HepG2 (cell line): ENCODE measurements around the gene ANP32A. TPM values are rescaled to one million over a fixed set of nuclear protein-coding genes. Genes with fewer than 3 reads are reported as not detected.
A peak's percentile ranks its signal among the peaks of the same experiment; 100 is the strongest.

Experiments used
- AHDC1 ChIP-seq: sonication (generic); formaldehyde crosslinking; IDR thresholded peaks from 2 replicates; pipeline ENCODE4 v1.5.1; 2020; ENCODE audit warnings: mild to moderate bottlenecking, missing genetic modification reagents, borderline replicate concordance
- AKAP8 ChIP-seq: sonication (generic); formaldehyde crosslinking; IDR thresholded peaks from 2 replicates; pipeline ENCODE4 v1.5.1; 2020; ENCODE audit warnings: mild to moderate bottlenecking, missing genetic modification reagents
- ASH2L ChIP-seq: fragments of 300-600, 200-600 bp; sonication (generic); IDR thresholded peaks from 2 replicates; pipeline ENCODE4 v1.7.0; 2017; ENCODE audit warnings: low read depth, mild to moderate bottlenecking, moderate library complexity, mixed read lengths, low read length; ENCODE audit not compliant: insufficient read length
- HMGXB4 ChIP-seq, 2 experiments: sonication (generic) in 1 of 2; formaldehyde crosslinking in 1 of 2; IDR thresholded peaks; 2 replicates each; pipeline versions ENCODE4 v1.4.0 to v1.6.1; 2018 to 2020; ENCODE audit warnings: missing genetic modification reagents in 2 of 2, borderline replicate concordance in 1 of 2, low read depth in 1 of 2, mild to moderate bottlenecking in 1 of 2, missing biosample characterization in 1 of 2
- HNF1A ChIP-seq, 2 experiments: sonication (generic) in 1 of 2; formaldehyde crosslinking in 1 of 2; IDR thresholded peaks; 2 replicates each; pipeline versions ENCODE4 v1.4.0 to v1.6.1; 2016 to 2020; ENCODE audit warnings: borderline replicate concordance in 1 of 2, low read depth in 1 of 2, mild to moderate bottlenecking in 1 of 2, missing genetic modification reagents in 1 of 2
- HNF1B ChIP-seq: sonication (generic); formaldehyde crosslinking; IDR thresholded peaks from 2 replicates; pipeline ENCODE4 v1.5.1; 2020; ENCODE audit warnings: mild to moderate bottlenecking, moderate library complexity, missing genetic modification reagents
- KDM3A ChIP-seq: IDR thresholded peaks from 2 replicates; pipeline ENCODE4 v1.6.1; 2018; ENCODE audit warnings: low read depth, missing compliant biosample characterization
- ZFP91 ChIP-seq: sonication (generic); formaldehyde crosslinking; IDR thresholded peaks from 2 replicates; pipeline ENCODE4 v1.9.0; 2022; ENCODE audit warnings: missing genetic modification reagents, mild to moderate bottlenecking, borderline replicate concordance
- ZNF446 ChIP-seq: sonication (generic); formaldehyde crosslinking; IDR thresholded peaks from 2 replicates; pipeline ENCODE4 v1.5.0; 2020; ENCODE audit warnings: mild to moderate bottlenecking, missing genetic modification reagents
- ZNF547 ChIP-seq: sonication (generic); formaldehyde crosslinking; IDR thresholded peaks from 2 replicates; pipeline ENCODE4 v1.5.1; 2020; ENCODE audit warnings: mild to moderate bottlenecking, missing genetic modification reagents
- polyA plus RNA-seq, 8 experiments: library from polyadenylated mRNA; depleted of rRNA in 3 of 8; stranded (reverse) in 7 of 8; unstranded in 1 of 8; fragments of >200 nt; fragmentation: Illumina TruSeq in 4 of 8; extraction: Trizol in 4 of 8; gene quantifications; 2 replicates each; pipeline versions ENCODE4 v1.2.1 to v1.2.3, GENCODE V29; 2011 to 2016; ENCODE audit warnings: low read depth in 4 of 8, missing spikeins in 1 of 8, mixed read lengths in 1 of 8; ENCODE audit not compliant: insufficient read depth in 1 of 8
- total RNA-seq, 5 experiments: library from RNA; depleted of rRNA; stranded (reverse); fragments of >200 nt; fragmentation: Illumina TruSeq; extraction: Trizol; gene quantifications; 2 replicates each; pipeline ENCODE4 v1.2.3, GENCODE V29; 2016; ENCODE audit warnings: low read depth in 1 of 5

Gene ANP32A
- total and polyA plus RNA-seq, 2 of the 13 experiments (the other 11 are each of a cell fraction or from before 2014, with no cell fraction given), result 60.6 to 206 TPM

- TF ChIP-seq ZNF446 (CRISPR knock-in tag) (0 out of 2 replicates have a peak, but pooled peaks have one; percentile 35), ZNF547 (CRISPR knock-in tag) (0 out of 2 replicates have a peak, but pooled peaks have one; percentile 0), ASH2L (peak; percentile 72), ZFP91 (0 out of 2 replicates have a peak, but pooled peaks have one; percentile 51), HNF1A (IDR thresholded peaks at IDR 0.05; ENCODE audit: low read depth) (no peak), HNF1A (CRISPR knock-in tag; IDR thresholded peaks at IDR 0.05; ENCODE audit: borderline replicate concordance) (no peak), AHDC1 (0 out of 2 replicates have a peak, but pooled peaks have one; percentile 21), AKAP8 (peak; percentile 66; the same call in 1 of the 2 replicates), KDM3A (0 out of 2 replicates have a peak, but pooled peaks have one; percentile 11), HNF1B (CRISPR knock-in tag) (0 out of 2 replicates have a peak, but pooled peaks have one; percentile 33), HMGXB4 (CRISPR knock-in tag; IDR thresholded peaks at IDR 0.05; ENCODE audit: borderline replicate concordance in 1 of 2, low read depth in 1 of 2) (peak; percentile 11 to 29; a peak in 1 of 4 replicates)
Observed at GRCh38 chr15:68818769-68819494, 1.8 kb downstream of the ANP32A start (continued).
